ENCODE measurements around the gene SUGCT. TPM values are rescaled to one million over a fixed set of nuclear protein-coding genes. Genes with fewer than 3 reads are reported as not detected.

SUGCT gene
- total and polyA plus RNA-seq, 2 of the 8 experiments (the other 6 are each of a cell fraction or from before 2014, with no cell fraction given) = 2.8 to 5.4 TPM

DNA sequence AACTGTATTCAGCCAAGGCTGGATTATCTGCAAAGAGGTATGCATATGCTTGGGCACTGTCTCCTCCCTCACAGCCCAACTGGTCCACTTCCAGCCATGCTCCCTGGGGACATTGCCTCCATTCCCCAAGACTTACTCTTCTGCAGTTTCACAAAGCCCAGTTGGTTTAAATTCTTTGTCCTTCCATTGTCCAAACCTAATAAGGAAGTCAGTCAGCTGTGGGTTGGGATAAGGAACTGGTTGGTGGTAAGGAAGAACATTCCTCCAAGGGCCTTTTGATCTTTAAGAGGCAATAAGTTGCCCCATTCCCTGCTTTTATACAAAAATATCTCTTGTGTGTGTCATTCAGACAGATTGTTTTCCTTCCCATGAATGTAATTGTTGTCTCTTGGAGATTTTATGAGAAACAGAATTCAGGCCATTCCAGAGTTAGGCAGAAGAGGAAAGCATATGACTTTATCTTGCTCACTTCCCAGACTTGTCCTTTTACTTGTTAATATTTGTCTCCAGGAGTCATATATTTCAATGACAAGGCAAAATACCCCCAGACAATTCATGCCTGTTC, 673.7 kb downstream of the SUGCT start:
- H3K27ac ChIP-seq (ENCODE audit: low read depth, low read length) = no peak overlapping the region
- H3K4me3 ChIP-seq (ENCODE audit: extremely low read depth in 1 of 4, insufficient read depth in 2 of 4, low read depth in 3 of 4, low read length in 4 of 4) = no peak overlapping the region
- H3K79me1 ChIP-seq (ENCODE audit: low read depth, low read length) = no peaks in the 10 kb centered on the region
- no peak overlapping the region for H3K4me2 ChIP-seq (ENCODE audit: insufficient read depth in 1 of 2, low read depth in 2 of 2, low read length in 2 of 2)
- H3K23me2 ChIP-seq (ENCODE audit: low read depth, low read length) = no peaks in the 10 kb centered on the region
- no peaks in the 10 kb centered on the region for H3K4me1 ChIP-seq (replicated peaks in 1 of 4; ENCODE audit: control insufficient read depth in 3 of 4, insufficient read depth in 4 of 4, low read length in 3 of 4)
- no peak overlapping the region for H2BK12ac ChIP-seq (ENCODE audit: low read depth, low read length)
- H3K79me2 ChIP-seq (ENCODE audit: control insufficient read depth in 1 of 2, insufficient read depth in 2 of 2, low read length in 2 of 2) = no peaks in the 10 kb centered on the region
- no peak overlapping the region for H2BK120ac ChIP-seq (replicated peaks; ENCODE audit: low read depth, low read length)
- no peaks in the 10 kb centered on the region for H3K27me3 ChIP-seq (replicated peaks in 1 of 4; ENCODE audit: control insufficient read depth in 3 of 4, extremely low read depth in 1 of 4, insufficient read depth in 3 of 4, low read length in 3 of 4)
- no peak overlapping the region for H2AFZ ChIP-seq (ENCODE audit: low read length)
- H3K9ac ChIP-seq (replicated peaks in 1 of 4; ENCODE audit: extremely low read depth in 1 of 4, low read depth in 3 of 4, low read length in 3 of 4) = no peak overlapping the region
- no peak overlapping the region for H3K4ac ChIP-seq (replicated peaks; ENCODE audit: insufficient read length, low read depth, low read length)
- H3K36me3 ChIP-seq (ENCODE audit: control insufficient read depth in 2 of 4, insufficient read depth in 4 of 4, low read length in 3 of 4) = no peaks in the 10 kb centered on the region
- no peak overlapping the region for H3K56ac ChIP-seq (replicated peaks; ENCODE audit: insufficient read length, low read depth, low read length)
- H3K23ac ChIP-seq (ENCODE audit: insufficient read length) = no peak overlapping the region
- no peak overlapping the region for H2BK15ac ChIP-seq (ENCODE audit: low read length)
- no peak overlapping the region for H3K18ac ChIP-seq (ENCODE audit: extremely low read depth, low read length)
- FAIRE-seq = no peak
- no peak overlapping the region for H2AK5ac ChIP-seq (ENCODE audit: low read depth, low read length)
- no peak overlapping the region for H4K5ac ChIP-seq (ENCODE audit: insufficient read length, low read depth, low read length)
- no peak for DNase-seq (ENCODE audit: low read depth in 1 of 2, low spot score in 2 of 2)
- no peaks in the 10 kb centered on the region for H4K20me1 ChIP-seq (replicated peaks in 1 of 2; ENCODE audit: control insufficient read depth in 1 of 2, insufficient read depth in 2 of 2, low read length in 2 of 2)
- H4K8ac ChIP-seq (ENCODE audit: extremely low read depth, insufficient read depth, low read length) = no peak overlapping the region
- H3K9me3 ChIP-seq (ENCODE audit: insufficient read depth in 2 of 2, low read depth in 1 of 2, low read length in 1 of 2) = 0 out of 4 replicates have a peak, but pooled peaks cover 0 to 3% of the 10 kb centered on the region in 2 experiments
- ChIA-PET POLR2A (ENCODE audit: partially characterized antibody) (no interaction called here), CTCF (ENCODE audit: partially characterized antibody) (no interaction called here)
- no peak overlapping the region for H2BK20ac ChIP-seq (ENCODE audit: low read length)
- H4K91ac ChIP-seq (replicated peaks; ENCODE audit: insufficient read length, low read length) = no peak overlapping the region
- H3K14ac ChIP-seq (ENCODE audit: insufficient read length) = no peak overlapping the region
- TF ChIP-seq RXRA (IDR thresholded peaks at IDR 0.05; ENCODE audit: insufficient read depth, low read depth, low read length) (no peak), BRCA1 (IDR thresholded peaks at IDR 0.05; ENCODE audit: low read depth, low read length) (no peak), RNF2 (IDR thresholded peaks at IDR 0.05; ENCODE audit: borderline replicate concordance, low read depth, low read length, missing control alignments, poor library complexity, severe bottlenecking) (no peak), CBX5 (IDR thresholded peaks at IDR 0.05; ENCODE audit: low read depth, low read length) (no peak), PHF8 (conservative IDR thresholded peaks at IDR 0.05; ENCODE audit: low read depth, low read length) (no peak), SIN3A (conservative IDR thresholded peaks at IDR 0.05 in 1 of 2, IDR thresholded peaks at IDR 0.05 in 1 of 2; ENCODE audit: low read depth in 1 of 2, low read length in 2 of 2) (no peak)
- TF ChIP-seq, protein P1, sequence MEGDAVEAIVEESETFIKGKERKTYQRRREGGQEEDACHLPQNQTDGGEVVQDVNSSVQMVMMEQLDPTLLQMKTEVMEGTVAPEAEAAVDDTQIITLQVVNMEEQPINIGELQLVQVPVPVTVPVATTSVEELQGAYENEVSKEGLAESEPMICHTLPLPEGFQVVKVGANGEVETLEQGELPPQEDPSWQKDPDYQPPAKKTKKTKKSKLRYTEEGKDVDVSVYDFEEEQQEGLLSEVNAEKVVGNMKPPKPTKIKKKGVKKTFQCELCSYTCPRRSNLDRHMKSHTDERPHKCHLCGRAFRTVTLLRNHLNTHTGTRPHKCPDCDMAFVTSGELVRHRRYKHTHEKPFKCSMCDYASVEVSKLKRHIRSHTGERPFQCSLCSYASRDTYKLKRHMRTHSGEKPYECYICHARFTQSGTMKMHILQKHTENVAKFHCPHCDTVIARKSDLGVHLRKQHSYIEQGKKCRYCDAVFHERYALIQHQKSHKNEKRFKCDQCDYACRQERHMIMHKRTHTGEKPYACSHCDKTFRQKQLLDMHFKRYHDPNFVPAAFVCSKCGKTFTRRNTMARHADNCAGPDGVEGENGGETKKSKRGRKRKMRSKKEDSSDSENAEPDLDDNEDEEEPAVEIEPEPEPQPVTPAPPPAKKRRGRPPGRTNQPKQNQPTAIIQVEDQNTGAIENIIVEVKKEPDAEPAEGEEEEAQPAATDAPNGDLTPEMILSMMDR (IDR thresholded peaks at IDR 0.05; ENCODE audit: control extremely low read depth in 1 of 3, insufficient read depth in 1 of 3, low read depth in 1 of 3, low read length in 3 of 3) = no peak
- no peak overlapping the region for H2BK5ac ChIP-seq (ENCODE audit: low read depth, low read length)
